Ovary (tissue), 3 donors: Measurements from ENCODE around the gene RAPGEF6.

Source experiments
- CTCF ChIP-seq, 3 donors: fragments of 450-650 bp in 2 of 3; fragments of 200-600 bp in 1 of 3; IDR thresholded peaks; one replicate each; pipeline versions ENCODE4 v1.5.1 to v1.8.0; 2016 to 2022; ENCODE audit warnings: antibody characterized with exemption in 3 of 3, mild to moderate bottlenecking in 1 of 3
- POLR2A ChIP-seq: fragments of 450-650 bp; IDR thresholded peaks from one replicate; pipeline ENCODE4 v1.6.1; 2017; ENCODE audit warnings: antibody characterized with exemption, mild to moderate bottlenecking, moderate library complexity
- donor health status: DM: no; HTN: no; CAD: no.

- TF ChIP-seq CTCF (IDR thresholded peaks at IDR 0.05), result no peak
- no peak for TF ChIP-seq POLR2A
Observed at GRCh38 chr5:131649161-131649560, 14.1 kb upstream of the RAPGEF6 start.
